Dendritic cell treated with granulocyte-macrophage colony-stimulating factor and Interleukin-4, amounts not matched to agents 40 ng/mL and 50 ng/mL, for 4 days (primary cell): Measurements from ENCODE around the gene RNU6-9.
A peak's percentile ranks its signal among the peaks of the same experiment; 100 is the strongest.

Experiments used
- H3K27ac Mint-ChIP-seq: one replicate; pipeline ENCODE4 v1.8.0; 2022; ENCODE audit warnings: mild to moderate bottlenecking, mixed read lengths
- H3K27me3 Mint-ChIP-seq: one replicate; pipeline ENCODE4 v1.8.0; 2022; ENCODE audit warnings: mild to moderate bottlenecking, mixed read lengths
- H3K36me3 Mint-ChIP-seq: one replicate; pipeline ENCODE4 v1.8.0; 2022; ENCODE audit warnings: low read depth, mixed read lengths
- H3K4me1 Mint-ChIP-seq: one replicate; pipeline ENCODE4 v1.8.0; 2022; ENCODE audit warnings: low read depth, mixed read lengths
- H3K4me3 Mint-ChIP-seq: one replicate; pipeline ENCODE4 v1.8.0; 2022; ENCODE audit warnings: mild to moderate bottlenecking, moderate library complexity, mixed read lengths
- H3K9me3 Mint-ChIP-seq: one replicate; pipeline ENCODE4 v1.8.0; 2022; ENCODE audit warnings: mixed read lengths
- intact Hi-C: fragments of 100-400 bp; cut with micrococcal nuclease; formaldehyde crosslinking; loops from one replicate; pipeline ENCODE4 v1.15.0; 2022

RNU6-9 gene

GRCh38 chr19:929891-930258 is 36.6 kb downstream of the RNU6-9 start:
- peak overlapping the region; percentile 17 for H3K27ac Mint-ChIP-seq
- intact Hi-C loops: no loop called here
- peaks cover 69% of the 10 kb centered on the region for H3K4me1 Mint-ChIP-seq

GRCh38 chr19:931860-932647 is 38.8 kb downstream of the RNU6-9 start:
- Mint-ChIP-seq H3K36me3 (peaks cover 96% of the 10 kb centered on the region), H3K9me3 (no peaks in the 10 kb centered on the region), H3K4me1 (peaks cover 87% of the 10 kb centered on the region), H3K4me3 (peak overlapping the region; percentile 73), H3K27ac (peak overlapping the region; percentile 93), H3K27me3 (no peaks in the 10 kb centered on the region)
- intact Hi-C loops: loop anchor here (2.0 kb wide), 1 partner anchor 15 kb away; no protein-coding TSS in a partner anchor

More at GRCh38 chr19:929891-930258, 36.6 kb downstream of the RNU6-9 start:
- Mint-ChIP-seq H3K27me3 (no peaks in the 10 kb centered on the region), H3K36me3 (peaks cover 93% of the 10 kb centered on the region), H3K9me3 (no peaks in the 10 kb centered on the region), H3K4me3 (no peak overlapping the region)

DNA sequence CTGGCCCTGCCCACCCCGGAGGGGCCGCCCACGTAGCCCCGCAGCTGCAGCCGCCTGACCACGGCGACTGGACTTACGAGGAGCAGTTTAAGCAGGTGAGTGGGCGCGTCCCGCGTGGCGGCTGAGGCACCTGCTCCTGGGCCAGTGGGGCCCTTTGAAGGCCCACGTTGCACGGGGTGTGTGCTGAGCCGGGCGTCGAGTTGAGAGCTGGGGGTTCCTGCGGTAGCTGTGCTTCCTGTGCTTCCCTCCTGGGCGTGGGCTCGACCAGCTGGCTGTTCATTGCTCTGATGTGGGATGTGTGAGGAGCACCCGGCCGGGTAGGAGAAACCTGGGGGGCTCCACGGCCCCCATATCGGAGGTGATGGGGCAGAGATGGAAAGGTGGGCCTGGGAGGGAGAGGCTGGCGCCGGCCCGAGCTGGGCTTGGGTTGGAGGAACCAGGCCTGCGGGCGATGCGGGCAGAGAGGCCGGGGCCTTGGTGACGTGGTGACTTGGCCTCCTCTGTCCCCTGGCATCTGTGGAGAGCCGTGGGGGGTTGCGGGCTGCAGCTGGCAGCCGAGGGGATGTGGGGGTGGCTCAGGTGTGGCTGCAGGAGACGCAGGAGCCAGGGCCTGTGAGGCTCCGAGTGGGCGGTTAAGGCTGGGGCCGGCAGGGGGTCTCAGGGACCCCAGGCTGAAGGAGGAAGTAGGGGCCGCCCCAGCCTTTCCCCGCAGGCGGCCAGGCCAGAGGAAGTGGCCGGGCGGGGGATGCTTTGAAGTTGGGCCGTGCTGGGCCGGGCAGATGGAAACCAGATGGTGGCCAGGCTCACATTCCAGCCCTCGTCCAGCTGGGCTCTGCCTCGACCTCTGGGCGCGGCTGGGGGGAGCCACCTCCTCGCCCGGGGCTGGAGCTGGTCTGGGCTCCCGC is 39.6 kb downstream of the RNU6-9 start:
- intact Hi-C loops: loop anchor here (2.0 kb wide), 1 partner anchor 14 kb away; no protein-coding TSS in a partner anchor
- Mint-ChIP-seq H3K27ac (peak overlapping the region; percentile 93), H3K9me3 (no peaks in the 10 kb centered on the region), H3K4me3 (peak overlapping the region; percentile 72), H3K36me3 (peaks cover 96% of the 10 kb centered on the region), H3K27me3 (no peaks in the 10 kb centered on the region), H3K4me1 (peaks cover 92% of the 10 kb centered on the region)

- no peaks in the 10 kb centered on the region for H3K27me3 Mint-ChIP-seq
- H3K4me1 Mint-ChIP-seq: peaks cover 92% of the 10 kb centered on the region
- H3K9me3 Mint-ChIP-seq: no peaks in the 10 kb centered on the region
- H3K36me3 Mint-ChIP-seq: peaks cover 96% of the 10 kb centered on the region
- peak overlapping the region; percentile 93 for H3K27ac Mint-ChIP-seq
- peak overlapping the region; percentile 72 for H3K4me3 Mint-ChIP-seq
- intact Hi-C loops: loop anchor here (2.0 kb wide), 1 partner anchor 13 kb away; no protein-coding TSS in a partner anchor
These were observed 40.2 kb downstream of the RNU6-9 start for GRCh38 chr19:933553-933882.

DNA sequence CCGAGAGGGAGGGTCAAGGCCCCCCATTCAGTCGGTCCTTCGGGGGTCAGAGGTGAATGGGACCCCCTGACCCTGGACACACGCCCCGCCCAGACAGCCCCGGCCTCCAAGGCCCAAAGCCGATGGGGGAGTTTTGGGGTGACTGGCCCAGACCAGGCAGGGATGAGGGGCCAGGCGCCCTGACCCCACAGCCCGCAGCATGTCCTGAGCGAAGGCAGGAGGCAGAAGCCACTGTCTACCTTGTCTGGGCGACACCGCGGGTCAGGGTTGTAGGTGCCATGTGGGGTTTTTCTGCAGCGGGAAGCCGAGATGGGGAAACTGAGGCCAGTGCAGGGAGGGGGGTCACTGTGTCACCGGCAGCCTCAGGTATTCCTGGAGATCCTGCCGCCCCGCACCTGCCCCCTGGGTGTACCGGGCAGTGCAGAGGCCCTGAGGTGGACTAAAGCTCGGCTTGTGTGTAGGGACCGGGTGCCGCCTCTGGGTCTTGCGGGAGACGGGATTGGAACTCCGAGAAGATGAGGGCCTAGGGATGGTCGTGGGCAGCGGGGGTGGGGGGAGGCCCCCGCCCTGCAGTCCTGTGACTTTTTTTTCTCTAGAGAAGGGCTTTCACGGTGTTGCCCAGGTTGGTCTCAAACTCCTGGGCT is 41.0 kb downstream of the RNU6-9 start:
- no peaks in the 10 kb centered on the region for H3K9me3 Mint-ChIP-seq
- H3K36me3 Mint-ChIP-seq: peaks cover 93% of the 10 kb centered on the region
- intact Hi-C loops: no loop called here
- H3K27me3 Mint-ChIP-seq: no peaks in the 10 kb centered on the region
- peak overlapping the region; percentile 72 for H3K4me3 Mint-ChIP-seq
- H3K27ac Mint-ChIP-seq: peak overlapping the region; percentile 93
- peaks cover 91% of the 10 kb centered on the region for H3K4me1 Mint-ChIP-seq

DNA sequence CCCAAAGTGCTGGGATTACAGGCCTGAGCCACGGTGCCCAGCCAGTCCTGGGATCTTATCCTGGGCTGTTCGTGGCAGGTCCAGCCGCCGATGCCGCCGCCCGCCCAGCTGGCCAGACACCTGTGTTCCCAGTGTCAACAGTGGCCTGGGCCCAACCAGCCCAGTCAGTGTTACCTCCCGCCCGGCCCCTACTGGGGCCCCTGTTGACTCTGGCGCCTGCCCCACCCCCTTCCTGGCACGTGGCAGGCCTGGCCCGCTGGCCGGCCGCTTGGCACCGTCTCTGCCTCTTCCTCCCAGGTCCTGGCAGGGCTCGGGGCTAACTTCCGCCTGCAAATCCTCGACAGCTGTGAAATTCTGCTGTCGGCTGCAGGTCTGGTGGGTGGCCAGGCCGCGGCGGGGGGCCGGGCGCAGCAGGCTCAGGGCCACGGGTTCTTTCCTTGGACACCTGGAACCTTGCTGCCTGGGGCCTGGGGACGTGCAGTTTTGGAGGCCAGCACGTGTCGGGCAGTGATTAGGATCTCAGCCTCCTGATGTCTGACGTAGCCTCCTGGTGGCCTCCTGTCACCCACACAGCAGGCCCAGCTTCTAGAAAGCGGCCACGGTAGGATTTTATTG is 41.7 kb downstream of the RNU6-9 start:
- H3K36me3 Mint-ChIP-seq: peaks cover 93% of the 10 kb centered on the region
- intact Hi-C loops: no loop called here
- no peaks in the 10 kb centered on the region for H3K9me3 Mint-ChIP-seq
- no peaks in the 10 kb centered on the region for H3K27me3 Mint-ChIP-seq
- peak overlapping the region; percentile 72 for H3K4me3 Mint-ChIP-seq
- peaks cover 94% of the 10 kb centered on the region for H3K4me1 Mint-ChIP-seq
- H3K27ac Mint-ChIP-seq: peak overlapping the region; percentile 93

- H3K36me3 Mint-ChIP-seq: peaks cover 89% of the 10 kb centered on the region
- H3K9me3 Mint-ChIP-seq: no peaks in the 10 kb centered on the region
- intact Hi-C loops: no loop called here
- H3K4me1 Mint-ChIP-seq: peaks cover 91% of the 10 kb centered on the region
- H3K4me3 Mint-ChIP-seq: peak overlapping the region; percentile 17
- no peaks in the 10 kb centered on the region for H3K27me3 Mint-ChIP-seq
- H3K27ac Mint-ChIP-seq: peak overlapping the region; percentile 93
These were observed 42.9 kb downstream of the RNU6-9 start for GRCh38 chr19:936175-936546.

- Mint-ChIP-seq H3K27ac (peak overlapping the region; percentile 81), H3K4me1 (peaks cover 91% of the 10 kb centered on the region), H3K27me3 (no peaks in the 10 kb centered on the region), H3K4me3 (peak overlapping the region; percentile 39), H3K36me3 (peaks cover 89% of the 10 kb centered on the region), H3K9me3 (no peaks in the 10 kb centered on the region)
- intact Hi-C loops: no loop called here
These were observed 44.0 kb downstream of the RNU6-9 start for GRCh38 chr19:937259-937694.

DNA sequence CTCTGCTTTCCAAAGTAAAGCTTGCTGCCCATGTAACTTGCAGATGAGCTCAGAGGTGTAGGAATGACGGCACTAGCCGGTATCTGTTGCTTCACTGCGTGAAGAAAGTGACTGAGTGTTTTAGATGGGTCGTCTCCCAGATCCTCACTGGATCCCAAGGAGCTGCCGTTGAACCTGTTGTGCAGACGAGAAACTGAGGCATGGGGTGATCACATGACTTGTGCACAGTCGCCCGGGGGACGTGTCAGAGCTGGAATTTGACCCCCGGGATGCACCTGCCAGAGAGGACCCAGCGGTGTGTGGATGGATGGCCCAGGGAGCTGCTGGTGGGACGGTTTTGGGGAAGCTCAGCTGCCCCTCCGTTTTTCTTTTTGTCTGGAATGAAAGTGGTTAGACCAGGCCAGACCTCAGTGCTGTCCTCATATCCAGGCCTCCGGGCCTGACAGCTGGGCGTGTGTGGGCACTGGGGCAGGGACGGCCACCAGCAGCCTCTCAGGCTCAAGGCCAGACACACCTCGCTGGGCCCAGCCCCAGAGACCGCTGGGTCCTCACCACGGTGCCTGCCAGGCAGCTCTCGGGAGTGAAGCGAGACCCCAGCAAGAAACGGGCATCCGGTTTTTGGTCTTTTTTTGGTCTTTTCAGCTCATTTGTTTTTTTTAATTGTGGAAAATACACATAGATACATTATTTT is 45.1 kb downstream of the RNU6-9 start:
- H3K36me3 Mint-ChIP-seq: peaks cover 89% of the 10 kb centered on the region
- peak overlapping the region; percentile 45 for H3K4me3 Mint-ChIP-seq
- H3K27ac Mint-ChIP-seq: peak overlapping the region; percentile 81
- intact Hi-C loops: no loop called here
- H3K9me3 Mint-ChIP-seq: no peaks in the 10 kb centered on the region
- H3K4me1 Mint-ChIP-seq: peaks cover 90% of the 10 kb centered on the region
- no peaks in the 10 kb centered on the region for H3K27me3 Mint-ChIP-seq

DNA sequence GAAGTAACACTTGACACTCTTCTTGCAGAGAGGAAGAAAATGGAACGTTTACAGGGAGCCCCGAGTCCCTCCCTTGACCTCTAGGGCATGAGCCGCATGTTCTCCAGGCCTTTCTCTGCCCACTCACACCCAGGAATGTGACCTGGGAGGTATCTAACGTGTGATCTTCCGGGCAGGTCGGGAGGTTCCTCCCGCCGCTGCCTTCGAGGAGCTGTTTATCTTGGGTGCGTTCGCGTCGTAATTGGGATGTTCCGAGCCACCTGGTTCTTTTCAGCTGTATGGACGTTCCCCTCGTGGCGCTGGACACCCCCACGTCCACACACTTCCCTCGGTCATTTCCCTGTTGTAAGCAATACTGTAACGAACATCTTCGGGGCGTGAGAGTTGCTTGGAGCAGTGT is 46.2 kb downstream of the RNU6-9 start:
- intact Hi-C loops: no loop called here
- Mint-ChIP-seq H3K9me3 (no peaks in the 10 kb centered on the region), H3K27me3 (no peaks in the 10 kb centered on the region), H3K4me1 (peaks cover 90% of the 10 kb centered on the region), H3K4me3 (peak overlapping the region; percentile 67), H3K36me3 (peaks cover 89% of the 10 kb centered on the region), H3K27ac (peak overlapping the region; percentile 77)

DNA sequence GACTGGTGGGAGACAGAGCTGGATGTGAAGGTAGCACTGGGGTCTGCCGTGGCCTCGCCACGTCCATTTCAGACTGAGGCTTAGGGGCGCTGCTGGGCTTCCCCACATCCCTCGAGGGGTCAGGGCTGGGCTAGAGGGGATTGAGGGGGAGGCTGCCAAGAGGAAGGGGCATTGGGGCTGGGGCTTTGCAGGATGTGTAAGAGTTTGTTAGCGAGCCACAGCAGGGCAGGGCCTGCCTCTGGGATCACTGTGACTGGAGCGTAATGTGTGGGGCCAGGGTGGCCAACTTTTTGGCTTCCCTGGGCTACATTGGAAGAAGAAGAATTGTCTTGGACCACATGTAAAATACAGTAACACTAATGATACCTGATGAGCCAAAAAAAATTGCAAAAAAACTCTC is 46.6 kb downstream of the RNU6-9 start:
- Mint-ChIP-seq H3K4me3 (peak overlapping the region; percentile 67), H3K36me3 (peaks cover 92% of the 10 kb centered on the region), H3K27ac (peak overlapping the region; percentile 77), H3K9me3 (no peaks in the 10 kb centered on the region), H3K4me1 (peaks cover 90% of the 10 kb centered on the region), H3K27me3 (no peaks in the 10 kb centered on the region)
- intact Hi-C loops: no loop called here

DNA sequence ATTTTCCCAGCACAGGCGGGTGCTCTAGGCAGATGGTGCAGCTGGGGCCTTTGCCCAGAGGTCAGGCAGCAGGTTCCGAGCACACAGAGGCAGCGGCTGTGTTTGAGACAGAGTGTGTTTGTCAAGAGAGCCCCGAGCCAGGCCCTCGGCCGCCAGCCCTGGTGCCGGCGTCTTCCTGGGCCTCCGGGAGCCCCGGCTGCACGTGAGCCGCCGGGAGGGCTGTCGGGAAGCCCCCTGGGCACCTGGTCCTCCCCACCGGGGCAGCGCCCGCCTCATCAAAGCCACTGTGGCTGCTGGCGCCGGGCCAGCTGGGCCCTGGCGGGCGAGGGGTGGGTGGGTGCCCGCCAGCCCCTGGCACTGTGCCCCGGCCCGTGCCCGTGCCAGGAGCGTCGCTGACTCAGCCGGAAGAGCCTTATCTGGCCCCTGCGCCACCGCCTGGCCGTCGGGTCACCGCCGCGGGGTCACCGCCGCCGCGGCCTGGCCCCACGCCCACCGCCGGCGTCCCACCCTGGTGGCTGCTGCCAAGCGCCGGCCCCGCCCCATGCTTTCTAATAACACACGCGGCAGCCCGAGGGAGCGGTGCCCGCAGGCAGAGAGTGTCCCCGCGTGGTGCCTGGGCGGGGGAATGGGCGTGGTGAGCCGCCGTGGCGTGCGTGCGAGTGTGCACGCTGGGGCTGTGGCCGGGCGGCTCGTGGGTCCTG is 47.5 kb downstream of the RNU6-9 start:
- Mint-ChIP-seq H3K4me3 (peak overlapping the region; percentile 71), H3K27ac (peak overlapping the region; percentile 77), H3K9me3 (no peaks in the 10 kb centered on the region), H3K4me1 (peaks cover 90% of the 10 kb centered on the region), H3K27me3 (no peaks in the 10 kb centered on the region), H3K36me3 (peaks cover 93% of the 10 kb centered on the region)
- intact Hi-C loops: no loop called here
